K562 (cell line): ENCODE measurements around the gene PRXL2B. TPM values are rescaled to one million over a fixed set of nuclear protein-coding genes. Genes with fewer than 3 reads are reported as not detected.

Source experiments
- ERF ChIP-seq: fragments of 450-650 bp; formaldehyde crosslinking; IDR thresholded peaks from 2 replicates; pipeline ENCODE4 v1.4.0; 2020; ENCODE audit warnings: mild to moderate bottlenecking, mixed read lengths
- HSF4 ChIP-seq: fragments of 250-450 bp; sonication (Bioruptor Pico); IDR thresholded peaks from 2 replicates; pipeline ENCODE4 v2.1.2; 2022; ENCODE audit warnings: mild to moderate bottlenecking, moderate library complexity, borderline replicate concordance
- MAZ ChIP-seq, 2 experiments: fragments of 450-650 bp in 1 of 2; sonication (generic) in 1 of 2; formaldehyde crosslinking; IDR thresholded peaks in 1 of 2; conservative IDR thresholded peaks in 1 of 2; 2 replicates each; pipeline versions ENCODE4 v1.4.0 to v1.5.0; 2020; ENCODE audit warnings: mild to moderate bottlenecking in 1 of 2, missing genetic modification reagents in 1 of 2
- POLR2B ChIP-seq: fragments of 450-650 bp; IDR thresholded peaks from 2 replicates; pipeline ENCODE4 v1.6.1; 2018; ENCODE audit warnings: low read depth; ENCODE audit not compliant: partially characterized antibody
- SIN3B ChIP-seq: fragments of 450-650 bp; IDR thresholded peaks from 2 replicates; pipeline ENCODE4 v1.6.1; 2017; ENCODE audit warnings: low read depth, mild to moderate bottlenecking, moderate library complexity
- SP2 ChIP-seq: IDR thresholded peaks from 2 replicates; pipeline ENCODE4 v1.6.1; 2011; ENCODE audit warnings: mild to moderate bottlenecking, low read depth, low read length, moderate library complexity; ENCODE audit not compliant: poor library complexity, severe bottlenecking; ENCODE audit errors: extremely low read depth
- ZNF699 ChIP-seq: fragments of 250-450 bp; sonication (Bioruptor Pico); IDR thresholded peaks from 2 replicates; pipeline ENCODE4 v1.8.0; 2021; ENCODE audit warnings: mild to moderate bottlenecking, moderate library complexity; ENCODE audit not compliant: insufficient replicate concordance
- polyA plus RNA-seq, 8 experiments: library from polyadenylated mRNA; depleted of rRNA in 4 of 8; stranded (reverse) in 5 of 8; unstranded in 3 of 8; fragments of >200 nt; fragmentation: Nextera tagmentation in 2 of 8; fragmentation: Illumina TruSeq in 1 of 8; extraction: Ambion mirVana in 2 of 8; extraction: Trizol in 1 of 8; gene quantifications; 2 replicates each; pipeline versions ENCODE4 v1.2.1 to v1.2.3, GENCODE V29; 2011 to 2014; ENCODE audit warnings: inconsistent platforms in 1 of 8, missing spikeins in 1 of 8
- total RNA-seq, 7 experiments: library from RNA; depleted of rRNA in 6 of 7; stranded (reverse); fragments of >200 nt in 6 of 7; fragmentation: Illumina TruSeq in 2 of 7; extraction: Trizol in 2 of 7; gene quantifications; 2 replicates each; pipeline versions ENCODE4 v1.2.1 to v1.2.3, GENCODE V29; 2011 to 2021; ENCODE audit warnings: low replicate concordance in 1 of 7
- TF ChIP-seq, protein P1 (sequence below): fragments of 450-650 bp; IDR thresholded peaks from 2 replicates; pipeline ENCODE4 v1.6.1; 2016; ENCODE audit warnings: borderline replicate concordance
- TF ChIP-seq, protein P2 (sequence below): fragments of 250-450 bp; sonication (Bioruptor Pico); IDR thresholded peaks from 2 replicates; pipeline ENCODE4 v1.8.0; 2021; ENCODE audit warnings: moderate library complexity, mild to moderate bottlenecking, inconsistent platforms
- TF ChIP-seq, protein P3 (sequence below): IDR thresholded peaks from 3 replicates; pipeline ENCODE4 v1.6.1; 2011; ENCODE audit warnings: borderline replicate concordance, mild to moderate bottlenecking, moderate library complexity; ENCODE audit not compliant: insufficient read length; ENCODE audit errors: extremely low read depth
- TF ChIP-seq, protein P4 (sequence below): fragments of 450-650 bp; conservative IDR thresholded peaks from 2 replicates; pipeline ENCODE4 v1.6.1; 2016; ENCODE audit warnings: missing genetic modification characterization, low read depth, mild to moderate bottlenecking, missing compliant biosample characterization, moderate library complexity

Gene PRXL2B
- total and polyA plus RNA-seq, 9 of the 15 experiments (the other 6 are each of a cell fraction or from before 2014, with no cell fraction given), result 0.99 to 25.3 (median 11.8) TPM

DNA sequence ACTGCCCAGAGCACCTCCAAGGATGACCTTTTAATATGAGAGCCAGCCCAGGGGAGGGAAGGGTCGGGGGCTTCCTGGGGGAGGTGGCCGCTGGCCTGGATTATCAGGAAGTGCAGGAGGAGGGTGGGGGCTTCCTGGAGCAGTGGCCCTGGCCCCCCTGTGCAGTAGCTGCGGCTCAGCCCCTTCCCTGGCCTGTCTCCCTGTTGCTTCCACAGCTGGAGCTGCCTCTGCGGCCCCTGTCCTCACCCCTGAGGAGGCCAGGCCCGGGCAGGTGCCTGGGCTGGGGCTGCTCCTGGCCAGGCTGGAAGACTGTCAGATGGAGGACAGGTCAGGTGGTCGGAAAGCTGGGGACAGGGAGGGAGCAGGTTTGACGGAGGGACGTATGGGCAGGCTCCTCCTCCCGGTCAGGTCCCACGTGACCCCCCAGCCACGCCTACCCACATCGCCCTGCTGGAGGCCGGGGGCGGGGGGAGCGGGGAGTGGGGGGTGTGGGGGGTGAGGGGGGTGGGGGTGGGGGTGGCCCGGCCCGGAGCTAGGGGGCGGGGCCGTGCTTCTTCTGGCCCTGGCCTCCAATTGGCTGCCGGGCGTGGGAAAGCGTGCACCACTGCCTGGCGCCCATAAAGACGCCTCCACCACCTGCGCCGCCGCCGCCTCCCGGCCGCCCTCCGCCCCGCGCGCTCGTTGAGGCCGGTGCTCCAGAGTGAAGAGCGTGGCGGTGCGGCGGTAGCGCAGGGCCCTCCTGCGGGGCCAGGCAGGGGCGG lies 40.6 kb upstream of the PRXL2B start (continued):
- TF ChIP-seq ZNF699 (CRISPR knock-in tag) (no peak), MAZ (CRISPR knock-in tag; conservative IDR thresholded peaks at IDR 0.05 in 1 of 2, IDR thresholded peaks at IDR 0.05 in 1 of 2) (peak; percentile 40 to 68), SIN3B (peak; percentile 67; the same call in 1 of the 2 replicates), SP2 (no peak), POLR2B (no peak), HSF4 (no peak), ERF (CRISPR knock-in tag) (no peak)
- TF ChIP-seq, protein P1, sequence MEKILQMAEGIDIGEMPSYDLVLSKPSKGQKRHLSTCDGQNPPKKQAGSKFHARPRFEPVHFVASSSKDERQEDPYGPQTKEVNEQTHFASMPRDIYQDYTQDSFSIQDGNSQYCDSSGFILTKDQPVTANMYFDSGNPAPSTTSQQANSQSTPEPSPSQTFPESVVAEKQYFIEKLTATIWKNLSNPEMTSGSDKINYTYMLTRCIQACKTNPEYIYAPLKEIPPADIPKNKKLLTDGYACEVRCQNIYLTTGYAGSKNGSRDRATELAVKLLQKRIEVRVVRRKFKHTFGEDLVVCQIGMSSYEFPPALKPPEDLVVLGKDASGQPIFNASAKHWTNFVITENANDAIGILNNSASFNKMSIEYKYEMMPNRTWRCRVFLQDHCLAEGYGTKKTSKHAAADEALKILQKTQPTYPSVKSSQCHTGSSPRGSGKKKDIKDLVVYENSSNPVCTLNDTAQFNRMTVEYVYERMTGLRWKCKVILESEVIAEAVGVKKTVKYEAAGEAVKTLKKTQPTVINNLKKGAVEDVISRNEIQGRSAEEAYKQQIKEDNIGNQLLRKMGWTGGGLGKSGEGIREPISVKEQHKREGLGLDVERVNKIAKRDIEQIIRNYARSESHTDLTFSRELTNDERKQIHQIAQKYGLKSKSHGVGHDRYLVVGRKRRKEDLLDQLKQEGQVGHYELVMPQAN, result peak; percentile 52; the same call in 1 of the 2 replicates
- TF ChIP-seq, protein P2, sequence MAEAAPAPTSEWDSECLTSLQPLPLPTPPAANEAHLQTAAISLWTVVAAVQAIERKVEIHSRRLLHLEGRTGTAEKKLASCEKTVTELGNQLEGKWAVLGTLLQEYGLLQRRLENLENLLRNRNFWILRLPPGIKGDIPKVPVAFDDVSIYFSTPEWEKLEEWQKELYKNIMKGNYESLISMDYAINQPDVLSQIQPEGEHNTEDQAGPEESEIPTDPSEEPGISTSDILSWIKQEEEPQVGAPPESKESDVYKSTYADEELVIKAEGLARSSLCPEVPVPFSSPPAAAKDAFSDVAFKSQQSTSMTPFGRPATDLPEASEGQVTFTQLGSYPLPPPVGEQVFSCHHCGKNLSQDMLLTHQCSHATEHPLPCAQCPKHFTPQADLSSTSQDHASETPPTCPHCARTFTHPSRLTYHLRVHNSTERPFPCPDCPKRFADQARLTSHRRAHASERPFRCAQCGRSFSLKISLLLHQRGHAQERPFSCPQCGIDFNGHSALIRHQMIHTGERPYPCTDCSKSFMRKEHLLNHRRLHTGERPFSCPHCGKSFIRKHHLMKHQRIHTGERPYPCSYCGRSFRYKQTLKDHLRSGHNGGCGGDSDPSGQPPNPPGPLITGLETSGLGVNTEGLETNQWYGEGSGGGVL (CRISPR knock-in tag), result no peak
- TF ChIP-seq, protein P3, sequence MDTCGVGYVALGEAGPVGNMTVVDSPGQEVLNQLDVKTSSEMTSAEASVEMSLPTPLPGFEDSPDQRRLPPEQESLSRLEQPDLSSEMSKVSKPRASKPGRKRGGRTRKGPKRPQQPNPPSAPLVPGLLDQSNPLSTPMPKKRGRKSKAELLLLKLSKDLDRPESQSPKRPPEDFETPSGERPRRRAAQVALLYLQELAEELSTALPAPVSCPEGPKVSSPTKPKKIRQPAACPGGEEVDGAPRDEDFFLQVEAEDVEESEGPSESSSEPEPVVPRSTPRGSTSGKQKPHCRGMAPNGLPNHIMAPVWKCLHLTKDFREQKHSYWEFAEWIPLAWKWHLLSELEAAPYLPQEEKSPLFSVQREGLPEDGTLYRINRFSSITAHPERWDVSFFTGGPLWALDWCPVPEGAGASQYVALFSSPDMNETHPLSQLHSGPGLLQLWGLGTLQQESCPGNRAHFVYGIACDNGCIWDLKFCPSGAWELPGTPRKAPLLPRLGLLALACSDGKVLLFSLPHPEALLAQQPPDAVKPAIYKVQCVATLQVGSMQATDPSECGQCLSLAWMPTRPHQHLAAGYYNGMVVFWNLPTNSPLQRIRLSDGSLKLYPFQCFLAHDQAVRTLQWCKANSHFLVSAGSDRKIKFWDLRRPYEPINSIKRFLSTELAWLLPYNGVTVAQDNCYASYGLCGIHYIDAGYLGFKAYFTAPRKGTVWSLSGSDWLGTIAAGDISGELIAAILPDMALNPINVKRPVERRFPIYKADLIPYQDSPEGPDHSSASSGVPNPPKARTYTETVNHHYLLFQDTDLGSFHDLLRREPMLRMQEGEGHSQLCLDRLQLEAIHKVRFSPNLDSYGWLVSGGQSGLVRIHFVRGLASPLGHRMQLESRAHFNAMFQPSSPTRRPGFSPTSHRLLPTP, result peak; percentile 63
- TF ChIP-seq, protein P4, sequence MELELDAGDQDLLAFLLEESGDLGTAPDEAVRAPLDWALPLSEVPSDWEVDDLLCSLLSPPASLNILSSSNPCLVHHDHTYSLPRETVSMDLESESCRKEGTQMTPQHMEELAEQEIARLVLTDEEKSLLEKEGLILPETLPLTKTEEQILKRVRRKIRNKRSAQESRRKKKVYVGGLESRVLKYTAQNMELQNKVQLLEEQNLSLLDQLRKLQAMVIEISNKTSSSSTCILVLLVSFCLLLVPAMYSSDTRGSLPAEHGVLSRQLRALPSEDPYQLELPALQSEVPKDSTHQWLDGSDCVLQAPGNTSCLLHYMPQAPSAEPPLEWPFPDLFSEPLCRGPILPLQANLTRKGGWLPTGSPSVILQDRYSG (tag), result no peak
